ENCODE data around the gene MRPL20.
"Not testable (repeated sequence)": the region's sequence is repeated elsewhere in the genome, so short reads cannot be mapped to it uniquely, and the experiment has no call there.

DNA sequence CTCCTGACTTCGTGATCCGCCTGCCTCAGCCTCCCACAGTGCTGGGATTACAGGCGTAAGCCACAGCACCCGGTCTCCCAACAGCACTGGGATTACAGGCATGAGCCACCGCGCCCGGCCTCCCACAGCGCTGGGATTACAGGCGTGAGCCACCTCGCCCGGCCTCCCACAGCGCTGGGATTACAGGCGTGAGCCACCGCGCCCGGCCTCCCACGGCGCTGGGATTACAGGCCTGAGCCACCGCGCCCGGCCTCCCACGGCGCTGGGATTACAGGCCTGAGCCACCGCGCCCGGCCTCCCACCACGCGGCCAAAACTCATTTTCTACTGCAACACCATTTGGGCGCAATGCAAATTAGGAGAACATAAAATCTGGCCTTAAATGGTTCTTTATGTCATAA, 21.8 kb downstream of the MRPL20 start:
- TF ChIP-seq, protein P1, sequence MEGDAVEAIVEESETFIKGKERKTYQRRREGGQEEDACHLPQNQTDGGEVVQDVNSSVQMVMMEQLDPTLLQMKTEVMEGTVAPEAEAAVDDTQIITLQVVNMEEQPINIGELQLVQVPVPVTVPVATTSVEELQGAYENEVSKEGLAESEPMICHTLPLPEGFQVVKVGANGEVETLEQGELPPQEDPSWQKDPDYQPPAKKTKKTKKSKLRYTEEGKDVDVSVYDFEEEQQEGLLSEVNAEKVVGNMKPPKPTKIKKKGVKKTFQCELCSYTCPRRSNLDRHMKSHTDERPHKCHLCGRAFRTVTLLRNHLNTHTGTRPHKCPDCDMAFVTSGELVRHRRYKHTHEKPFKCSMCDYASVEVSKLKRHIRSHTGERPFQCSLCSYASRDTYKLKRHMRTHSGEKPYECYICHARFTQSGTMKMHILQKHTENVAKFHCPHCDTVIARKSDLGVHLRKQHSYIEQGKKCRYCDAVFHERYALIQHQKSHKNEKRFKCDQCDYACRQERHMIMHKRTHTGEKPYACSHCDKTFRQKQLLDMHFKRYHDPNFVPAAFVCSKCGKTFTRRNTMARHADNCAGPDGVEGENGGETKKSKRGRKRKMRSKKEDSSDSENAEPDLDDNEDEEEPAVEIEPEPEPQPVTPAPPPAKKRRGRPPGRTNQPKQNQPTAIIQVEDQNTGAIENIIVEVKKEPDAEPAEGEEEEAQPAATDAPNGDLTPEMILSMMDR (IDR thresholded peaks at IDR 0.05) = not testable (repeated sequence)
- TF ChIP-seq POLR2A (IDR thresholded peaks at IDR 0.05) = not testable (repeated sequence)
